GM12874 (cell line): ENCODE measurements around the gene GDAP2.

Experiments used
- CTCF ChIP-seq: IDR thresholded peaks from 2 replicates; pipeline ENCODE4 v1.5.1; 2011; ENCODE audit warnings: low read depth, mild to moderate bottlenecking, control low read depth, low read length, moderate library complexity; ENCODE audit not compliant: insufficient read depth

GDAP2 gene

DNA sequence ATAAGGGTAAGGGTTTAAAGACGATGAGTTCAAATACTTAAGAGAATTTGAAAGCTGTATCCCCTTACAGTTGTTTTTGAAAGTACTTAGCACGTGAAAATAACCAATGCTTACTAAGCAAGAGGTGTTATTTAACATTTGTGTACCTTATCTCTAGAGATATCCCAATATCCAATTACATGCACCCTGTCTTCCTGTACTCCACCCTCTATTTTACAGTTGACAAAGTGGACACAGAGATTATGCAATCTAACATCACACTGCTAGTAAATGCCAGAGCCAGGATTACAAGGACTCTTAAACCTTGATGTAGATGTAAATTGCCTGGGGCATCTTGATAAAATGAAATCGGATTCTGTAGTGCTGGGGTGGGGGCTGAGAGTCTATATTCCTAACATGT is 72.0 kb downstream of the GDAP2 start:
- no peak for TF ChIP-seq CTCF

- TF ChIP-seq CTCF, result no peak
These were observed 76.4 kb downstream of the GDAP2 start for GRCh38 chr1:117852853-117853553.

DNA sequence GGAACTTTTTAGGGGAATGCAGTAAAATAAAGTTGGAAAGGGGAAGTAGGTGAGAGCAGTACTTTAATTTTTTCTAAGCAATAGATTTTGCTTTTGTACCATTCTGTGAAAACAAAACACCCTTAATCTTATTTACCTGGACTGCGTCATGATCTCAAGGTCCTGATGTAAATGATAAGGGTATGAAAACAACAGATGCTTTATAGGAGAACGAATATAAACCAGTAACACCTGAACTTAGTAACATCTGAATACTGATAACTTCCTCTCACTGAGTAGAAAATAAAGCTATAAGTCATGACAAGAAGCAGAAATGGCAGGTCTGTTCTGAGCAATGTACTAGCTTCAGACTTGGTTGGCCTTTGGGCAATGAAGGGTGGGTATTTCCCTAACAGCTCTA is 77.7 kb downstream of the GDAP2 start:
- TF ChIP-seq CTCF, result no peak

DNA sequence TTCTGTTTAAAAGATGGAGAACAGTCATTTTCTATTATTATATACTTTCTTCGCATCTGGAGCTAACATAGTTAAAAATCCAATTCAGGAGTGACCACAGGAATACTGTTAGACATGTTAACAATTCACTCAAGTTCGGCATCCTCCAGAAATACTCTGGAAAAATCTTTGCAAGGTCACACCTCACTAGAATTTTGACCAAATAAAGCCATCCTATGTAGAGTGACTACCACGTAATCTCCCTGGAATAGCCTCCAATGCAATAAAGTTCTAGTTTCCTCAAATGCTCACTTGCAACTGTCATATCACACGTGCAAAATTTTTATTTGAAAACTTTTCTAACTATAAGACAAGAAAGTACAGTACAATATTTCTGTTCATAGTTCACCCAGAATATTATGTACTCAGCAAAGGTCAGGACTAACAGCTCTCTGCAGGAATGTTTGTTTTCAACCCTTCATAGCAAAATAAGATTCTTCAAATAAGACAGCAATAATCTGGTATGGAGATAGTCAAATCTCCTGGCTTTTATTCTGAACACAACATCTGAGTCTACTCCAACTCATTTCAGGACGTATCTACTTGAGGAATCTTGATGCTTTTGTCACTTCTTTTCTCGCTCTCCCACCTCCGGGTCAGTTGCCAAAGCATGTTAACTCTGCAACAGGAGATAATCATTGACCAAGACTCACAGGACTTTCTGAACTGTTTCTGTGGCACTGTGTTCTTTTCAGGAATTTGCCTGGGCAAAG is 82.6 kb downstream of the GDAP2 start:
- no peak for TF ChIP-seq CTCF

DNA sequence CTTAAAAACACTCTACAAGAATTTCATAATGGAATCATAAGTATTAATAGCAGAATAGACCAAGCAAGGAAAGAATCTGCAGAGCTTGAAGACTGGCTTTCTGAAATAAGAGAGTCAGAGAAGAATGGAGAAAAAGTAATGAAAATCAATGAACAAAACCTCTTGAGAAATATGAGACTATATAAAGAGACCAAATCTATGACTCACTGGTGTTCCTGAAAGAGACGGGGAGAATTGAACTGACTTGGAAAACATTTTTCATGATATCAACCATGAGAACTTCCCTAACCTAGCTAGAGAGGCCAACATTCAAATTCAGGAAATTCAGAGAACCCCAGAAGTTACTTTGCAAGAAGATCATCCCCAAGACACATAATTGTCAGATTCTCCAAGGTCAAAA is 85.6 kb downstream of the GDAP2 start:
- TF ChIP-seq CTCF, result no peak

DNA sequence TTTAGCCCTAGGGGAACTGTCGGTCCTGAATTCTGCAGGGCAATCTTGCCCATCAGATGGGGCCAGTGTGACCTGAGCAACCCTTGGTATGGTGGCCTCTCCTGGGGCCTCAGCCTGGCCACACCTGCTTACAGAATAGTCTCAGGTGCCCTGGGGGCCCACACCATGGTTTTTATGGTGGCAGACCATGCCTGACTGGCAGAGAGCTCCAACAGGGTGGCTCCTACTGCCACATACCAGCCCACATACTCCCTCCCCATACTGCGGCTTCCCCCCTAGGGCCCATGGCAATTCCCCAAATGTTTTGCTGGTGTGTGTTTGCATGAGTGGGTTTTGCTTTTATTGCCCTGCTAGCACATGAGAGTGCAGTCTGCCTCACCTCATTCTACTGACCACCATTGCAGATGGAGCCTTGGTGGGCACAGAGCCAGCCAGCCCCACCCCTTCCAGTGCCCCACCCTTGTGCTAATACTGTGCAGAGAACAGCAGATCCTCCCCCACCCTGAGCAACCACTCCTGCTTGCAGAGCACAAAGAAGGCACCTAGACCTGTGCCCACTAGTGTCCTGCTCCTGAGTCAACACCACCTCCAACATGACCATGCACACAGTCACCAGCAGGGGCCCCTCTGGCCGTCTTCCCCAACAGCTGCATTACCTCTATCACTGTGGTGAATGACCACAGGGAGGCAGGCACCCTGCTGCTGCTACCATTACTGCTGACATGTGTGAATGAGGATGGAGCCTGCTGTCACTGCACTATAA is 86.8 kb downstream of the GDAP2 start:
- TF ChIP-seq CTCF, result 0 out of 2 replicates have a peak, but pooled peaks have one; percentile 13

DNA sequence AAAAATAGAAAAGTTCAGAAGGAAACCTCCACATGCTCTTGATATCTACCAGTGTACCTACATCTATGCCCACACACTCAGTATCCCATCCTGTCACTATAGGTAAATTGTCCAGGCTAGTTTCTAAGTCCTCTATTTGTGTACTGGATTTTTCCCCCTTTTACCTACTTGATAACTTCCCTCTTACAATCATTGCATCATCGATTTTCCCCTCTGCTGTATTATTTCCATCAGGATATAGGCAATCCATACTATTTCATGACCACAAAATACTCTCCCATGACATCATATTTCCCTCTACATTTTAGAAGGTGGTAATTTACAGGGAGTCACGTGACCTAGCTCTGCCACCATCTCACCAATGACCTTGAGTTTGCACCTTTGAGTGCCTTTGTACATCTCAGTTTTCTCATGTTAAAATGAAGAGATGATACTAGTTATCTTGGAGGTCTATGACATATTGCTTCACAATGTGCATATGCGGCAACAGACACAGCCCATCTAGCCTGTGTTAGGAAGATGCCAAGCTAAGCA is 88.2 kb downstream of the GDAP2 start:
- no peak for TF ChIP-seq CTCF
